Muscle layer of duodenum (tissue), 2 donors: ENCODE measurements around the gene SLFN12.
"Not testable (repeated sequence)": the region's sequence is repeated elsewhere in the genome, so short reads cannot be mapped to it uniquely, and the experiment has no call there.

Experiments
- H3K27ac ChIP-seq: one replicate; pipeline ENCODE4 v1.7.0; 2013; ENCODE audit warnings: mild to moderate bottlenecking, low read length
- H3K27me3 ChIP-seq: one replicate; pipeline ENCODE4 v1.7.0; 2013; ENCODE audit warnings: low read depth, mild to moderate bottlenecking, control low read depth, low read length
- H3K36me3 ChIP-seq, 2 donors: one replicate each; pipeline ENCODE4 v1.7.0; 2013; ENCODE audit warnings: low read length in 2 of 2, control low read depth in 1 of 2, mild to moderate bottlenecking in 1 of 2; ENCODE audit not compliant: insufficient read depth in 2 of 2, control insufficient read depth in 1 of 2
- H3K4me1 ChIP-seq, 2 donors: one replicate each; pipeline ENCODE4 v1.7.0; 2013; ENCODE audit warnings: low read length in 2 of 2, mild to moderate bottlenecking in 2 of 2, control low read depth in 1 of 2, moderate library complexity in 1 of 2; ENCODE audit not compliant: insufficient read depth in 2 of 2, control insufficient read depth in 1 of 2
- H3K4me3 ChIP-seq, 2 donors: one replicate each; pipeline ENCODE4 v1.7.0; 2013; ENCODE audit warnings: low read length in 2 of 2, low read depth in 1 of 2, mild to moderate bottlenecking in 1 of 2
- H3K9me3 ChIP-seq, 2 donors: one replicate each; pipeline ENCODE4 v1.7.0; 2013; ENCODE audit warnings: low read length in 2 of 2, control low read depth in 1 of 2, mild to moderate bottlenecking in 1 of 2; ENCODE audit not compliant: control insufficient read depth in 1 of 2
- donor health status: healthy.

The SLFN12 gene

GRCh38 chr17:35432176-35433074, at the start of gene SLFN12:
Gene SLFN12, minus strand, starts transcription at chr17:35432500. Its CDS starts 9,472 bp downstream, at chr17:35423028.
- Histone ChIP-seq H3K4me3 (peak within 1 kb of the TSS; percentile 75 to 90), H3K27me3 (no peaks in the 10 kb centered on the region), H3K4me1 (peaks cover 7 to 22% of the 10 kb centered on the region in 2 donors), H3K9me3 (no peaks in the 10 kb centered on the region), H3K36me3 (no peaks in the 10 kb centered on the region), H3K27ac (peak within 1 kb of the TSS; percentile 93)

DNA sequence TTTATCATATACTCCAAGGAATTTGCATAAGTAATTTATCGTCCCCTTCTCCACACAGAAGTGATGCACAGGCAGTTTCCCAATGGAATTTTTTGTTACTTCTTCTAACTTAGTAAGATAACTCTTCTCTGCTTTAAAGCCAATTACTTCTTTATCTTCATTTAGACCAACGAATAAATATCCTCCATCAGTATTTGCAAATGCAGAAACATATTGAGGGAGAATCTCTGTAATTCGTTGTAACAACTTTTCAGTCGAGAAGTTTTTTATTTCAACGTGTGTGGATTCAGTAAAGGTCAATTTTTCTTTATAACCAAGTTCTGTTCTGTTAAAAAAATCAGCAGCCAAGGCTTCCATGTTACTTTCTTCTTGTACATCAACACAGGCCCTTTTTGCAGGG, 47.0 kb upstream of the SLFN12 start:
- no peaks in the 10 kb centered on the region for H3K36me3 ChIP-seq
- H3K4me1 ChIP-seq = no peaks in the 10 kb centered on the region
- H3K4me3 ChIP-seq = no peak overlapping the region
- H3K27me3 ChIP-seq = no peaks in the 10 kb centered on the region
- H3K27ac ChIP-seq = no peak overlapping the region
- H3K9me3 ChIP-seq = no peaks in the 10 kb centered on the region

DNA sequence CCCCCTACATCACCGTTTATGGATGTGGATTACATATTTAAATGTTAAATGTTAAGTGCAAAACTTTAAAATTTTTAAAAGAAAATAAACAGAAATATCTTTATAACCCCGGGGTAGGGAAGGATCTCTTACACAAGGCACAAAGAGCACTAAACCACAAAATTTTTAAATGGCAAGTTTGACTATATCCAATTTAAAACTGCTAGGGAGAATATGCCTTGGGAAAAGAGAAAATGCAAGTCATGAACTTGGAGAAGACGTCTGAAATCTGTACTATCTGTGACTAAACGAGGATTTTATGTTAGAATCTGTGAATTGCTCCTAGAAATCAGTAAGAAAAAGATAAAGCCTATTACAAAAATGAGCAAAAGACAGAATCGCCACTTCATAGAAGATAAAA, 44.9 kb upstream of the SLFN12 start:
- Histone ChIP-seq H3K4me1 (no peaks in the 10 kb centered on the region), H3K27ac (no peak overlapping the region), H3K9me3 (no peaks in the 10 kb centered on the region), H3K4me3 (no peak overlapping the region), H3K36me3 (no peaks in the 10 kb centered on the region), H3K27me3 (no peaks in the 10 kb centered on the region)

DNA sequence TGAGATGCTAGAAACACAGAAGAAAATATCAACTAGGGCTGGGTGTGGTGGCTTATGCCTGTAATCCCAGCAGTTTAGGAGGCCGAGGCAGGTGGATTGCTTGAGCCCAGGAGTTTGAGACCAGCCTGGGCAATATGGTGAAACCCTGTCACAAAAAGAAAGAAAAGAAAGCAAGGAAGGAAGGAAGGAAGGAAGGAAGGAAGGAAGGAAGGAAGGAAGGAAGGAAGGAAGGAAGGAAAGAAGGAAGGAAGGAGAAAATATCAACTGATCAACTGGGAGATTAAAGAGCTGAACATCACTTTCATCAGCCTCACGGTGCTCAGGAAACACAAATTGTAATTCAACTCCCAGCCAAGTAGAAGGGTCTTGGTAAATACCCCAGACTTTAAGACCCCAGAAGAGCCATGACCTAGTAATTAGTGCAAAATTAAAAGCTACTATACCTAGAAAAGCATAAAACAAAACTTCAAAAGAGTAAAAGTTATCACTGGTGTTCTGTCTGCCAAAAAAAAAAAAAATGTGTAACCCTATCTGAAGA, 44.1 kb upstream of the SLFN12 start:
- Histone ChIP-seq H3K4me3 (no peak overlapping the region), H3K27ac (no peak overlapping the region), H3K27me3 (no peaks in the 10 kb centered on the region), H3K4me1 (no peaks in the 10 kb centered on the region), H3K36me3 (no peaks in the 10 kb centered on the region), H3K9me3 (no peaks in the 10 kb centered on the region)

GRCh38 chr17:35468475-35468874, 36.2 kb upstream of the SLFN12 start:
- Histone ChIP-seq H3K4me1 (no peaks in the 10 kb centered on the region), H3K36me3 (no peaks in the 10 kb centered on the region), H3K4me3 (no peak overlapping the region), H3K27me3 (peaks cover under 1% of the 10 kb centered on the region), H3K27ac (no peak overlapping the region), H3K9me3 (no peaks in the 10 kb centered on the region)

- Histone ChIP-seq H3K4me3 (no peak overlapping the region), H3K36me3 (no peaks in the 10 kb centered on the region), H3K9me3 (no peaks in the 10 kb centered on the region), H3K4me1 (no peaks in the 10 kb centered on the region), H3K27me3 (peaks cover 5% of the 10 kb centered on the region), H3K27ac (no peak overlapping the region)
Measured at GRCh38 chr17:35467824-35468223, 35.5 kb upstream of the SLFN12 start.

- Histone ChIP-seq H3K27ac (no peak overlapping the region), H3K27me3 (peaks cover 5% of the 10 kb centered on the region), H3K9me3 (no peaks in the 10 kb centered on the region), H3K36me3 (no peaks in the 10 kb centered on the region), H3K4me1 (no peaks in the 10 kb centered on the region), H3K4me3 (peak overlapping the region; percentile 15 to 28)
Measured at GRCh38 chr17:35460354-35460851, 28.1 kb upstream of the SLFN12 start.

DNA sequence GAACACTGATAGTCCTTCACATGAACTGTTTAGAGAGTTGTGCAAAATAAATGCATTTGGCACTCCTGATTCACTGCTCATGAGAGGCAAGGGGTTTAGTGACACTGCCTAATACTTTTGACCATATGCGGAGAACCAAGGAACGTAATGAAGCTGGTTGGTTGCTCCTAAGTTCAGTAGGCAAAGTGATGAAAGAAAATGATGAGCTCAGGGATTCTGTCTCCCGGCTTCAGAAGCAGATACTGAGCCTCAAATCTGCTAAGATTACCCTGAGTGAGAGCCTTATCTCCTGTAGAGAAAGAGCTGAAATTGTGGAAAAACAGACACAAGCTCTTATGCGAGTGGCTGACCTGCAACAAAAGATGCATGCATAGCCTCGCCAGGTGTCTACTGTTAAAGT, 21.7 kb upstream of the SLFN12 start:
- not testable (repeated sequence) for H3K27me3 ChIP-seq, H3K4me3 ChIP-seq, H3K9me3 ChIP-seq, H3K27ac ChIP-seq, H3K4me1 ChIP-seq, H3K36me3 ChIP-seq

DNA sequence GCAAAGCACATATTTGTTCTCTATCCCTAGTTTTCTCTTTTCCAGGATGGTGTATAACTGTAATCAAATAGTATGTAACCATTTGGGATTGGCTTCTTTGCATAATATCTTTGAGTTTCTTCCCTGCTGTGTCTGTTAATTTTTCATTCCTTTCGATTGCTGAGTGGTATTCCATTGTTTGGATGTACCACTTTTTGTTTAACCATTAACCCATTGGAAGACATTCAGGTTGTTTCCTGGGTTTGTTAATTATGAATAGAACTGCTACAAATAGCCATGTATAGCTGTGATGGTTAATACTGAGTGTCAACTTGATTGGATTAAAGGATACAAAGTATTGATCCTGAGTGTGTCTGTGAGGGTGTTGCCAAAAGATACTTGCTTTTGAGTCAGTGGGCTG, 20.9 kb upstream of the SLFN12 start:
- Histone ChIP-seq H3K4me3 (no peak overlapping the region), H3K27me3 (no peaks in the 10 kb centered on the region), H3K36me3 (no peaks in the 10 kb centered on the region), H3K27ac (no peak overlapping the region), H3K4me1 (peaks cover 0 to 11% of the 10 kb centered on the region in 2 donors), H3K9me3 (no peaks in the 10 kb centered on the region)

DNA sequence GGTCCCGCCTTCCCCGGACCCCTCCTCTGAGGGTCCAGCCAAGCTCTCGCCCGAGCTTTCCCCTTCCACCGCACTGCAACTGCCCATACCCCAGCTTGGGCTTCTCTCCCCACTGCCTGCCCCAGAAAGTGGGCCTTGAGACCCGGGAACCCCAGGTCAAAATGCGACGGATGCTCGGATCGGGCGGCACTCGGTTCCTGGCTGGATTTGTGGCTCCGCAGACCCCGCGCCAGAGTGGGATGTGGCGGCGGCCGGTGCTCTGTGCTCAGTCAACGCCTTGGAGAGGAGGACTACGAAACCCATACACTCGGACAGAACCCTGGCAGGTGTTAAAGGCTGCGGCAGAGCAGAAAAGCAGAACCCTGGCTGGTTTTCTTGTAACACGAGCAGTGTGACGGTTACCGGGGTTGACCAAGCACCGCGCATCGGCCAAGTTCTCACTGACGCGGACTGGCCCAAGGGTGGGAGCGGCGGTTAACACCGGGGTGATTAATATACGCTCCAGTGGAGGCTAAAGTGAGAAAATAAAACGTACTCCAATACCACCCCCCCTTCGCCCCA, 17.2 kb upstream of the SLFN12 start:
- no peaks in the 10 kb centered on the region for H3K9me3 ChIP-seq
- no peaks in the 10 kb centered on the region for H3K27me3 ChIP-seq
- no peak overlapping the region for H3K27ac ChIP-seq
- peak overlapping the region; percentile 28 to 47 for H3K4me3 ChIP-seq
- no peaks in the 10 kb centered on the region for H3K36me3 ChIP-seq
- peaks cover 3 to 14% of the 10 kb centered on the region in 2 donors for H3K4me1 ChIP-seq

GRCh38 chr17:35448899-35449227, 16.6 kb upstream of the SLFN12 start:
- no peaks in the 10 kb centered on the region for H3K9me3 ChIP-seq
- H3K4me1 ChIP-seq = peaks cover 3 to 14% of the 10 kb centered on the region in 2 donors
- no peaks in the 10 kb centered on the region for H3K27me3 ChIP-seq
- peak overlapping the region; percentile 64 to 74 for H3K4me3 ChIP-seq
- H3K27ac ChIP-seq = no peak overlapping the region
- H3K36me3 ChIP-seq = no peaks in the 10 kb centered on the region
